GM18907 (cell line): ENCODE data around the gene ATG12.
"Not testable (repeated sequence)": the region's sequence is repeated elsewhere in the genome, so short reads cannot be mapped to it uniquely, and the experiment has no call there.

Experiments
- ATAC-seq: cut with Tn5 transposase; IDR thresholded peaks from one replicate; pipeline ENCODE4 v1.9.1; 2021; ENCODE audit warnings: mild to moderate bottlenecking, moderate library complexity; ENCODE audit not compliant: unreplicated experiment

The ATG12 gene

DNA sequence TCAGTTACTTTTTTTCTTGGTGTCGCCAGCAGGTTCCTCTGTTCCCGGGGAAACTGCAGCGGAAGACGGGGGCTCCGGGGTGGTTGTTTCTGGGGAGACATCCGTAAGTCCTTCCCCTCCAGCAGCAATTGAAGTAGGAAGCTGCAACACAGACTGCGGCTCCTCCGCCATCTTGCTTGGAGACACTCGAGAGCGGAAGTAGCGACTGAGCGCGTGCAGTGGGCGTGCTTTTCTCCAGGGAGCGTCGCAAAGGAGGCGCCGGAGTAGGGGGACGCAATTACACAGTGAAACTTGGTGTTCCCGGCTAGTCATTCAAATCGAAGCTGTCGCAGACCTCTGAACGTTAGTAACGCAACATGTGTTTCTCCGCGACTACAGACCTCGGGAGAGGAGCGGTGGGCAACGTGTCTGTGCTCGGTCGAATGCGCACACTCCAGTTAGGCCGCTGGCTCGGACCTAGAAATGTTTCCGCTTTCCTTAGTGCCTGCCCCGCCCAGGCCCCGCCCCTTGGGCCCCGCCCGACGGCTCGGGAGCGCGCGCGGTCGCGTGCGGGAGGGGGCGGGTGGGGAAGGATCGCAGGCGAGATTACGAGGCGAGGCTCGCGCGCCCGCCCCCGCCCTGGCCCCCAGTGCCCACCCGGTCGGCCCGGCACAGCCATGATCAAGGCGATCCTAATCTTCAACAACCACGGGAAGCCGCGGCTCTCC, at the start of gene ATG12, which contains the start of gene AP3S1:
TSS of gene ATG12 (minus strand) at position 184 of the 707 bp plus-strand sequence. CDS start at position 171, 13 bp downstream.
TSS of gene AP3S1 (plus strand) at position 554 of the 707 bp plus-strand sequence. CDS start at position 657, 103 bp downstream.
- peak; percentile 85 for ATAC-seq

DNA sequence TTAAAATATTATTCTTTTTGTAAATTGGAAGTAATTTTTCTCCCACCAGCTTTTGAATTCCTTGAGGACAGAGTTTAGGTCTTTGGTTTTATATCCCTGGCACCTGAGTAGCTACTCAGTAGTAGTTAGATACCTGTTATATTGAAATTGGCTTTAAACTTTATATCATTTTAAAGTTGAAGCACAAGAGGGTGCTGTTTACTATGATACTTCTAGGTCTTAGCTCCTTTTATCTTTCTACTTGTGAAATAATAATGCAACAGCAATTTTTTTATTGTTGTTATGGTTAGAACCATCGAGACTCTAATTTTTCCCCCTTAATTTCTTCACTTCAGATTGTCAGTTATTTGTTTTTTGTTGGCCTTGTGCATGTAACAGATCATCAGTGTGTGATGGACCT, 46.7 kb upstream of the ATG12 start:
- no peak for ATAC-seq

DNA sequence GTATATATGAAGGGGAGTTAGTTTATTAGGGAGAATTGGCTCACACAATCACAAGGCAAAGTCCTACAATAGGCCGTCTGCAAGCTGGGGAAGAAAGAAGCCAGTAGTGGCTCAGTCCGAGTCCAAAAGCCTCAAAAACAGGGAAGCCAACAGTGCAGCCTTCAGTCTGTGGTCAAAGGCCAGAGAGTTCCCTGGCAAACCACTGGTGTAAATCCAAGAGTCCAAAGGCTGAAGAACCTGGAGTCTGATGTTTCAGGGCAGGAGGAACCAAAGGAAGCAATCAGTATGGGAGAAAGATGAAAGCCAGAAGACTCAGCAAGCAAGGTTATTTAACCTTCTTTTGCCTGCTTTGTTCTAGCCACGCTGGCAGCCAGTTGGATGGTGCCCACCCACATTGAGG, 43.8 kb upstream of the ATG12 start:
- not testable (repeated sequence) for ATAC-seq

DNA sequence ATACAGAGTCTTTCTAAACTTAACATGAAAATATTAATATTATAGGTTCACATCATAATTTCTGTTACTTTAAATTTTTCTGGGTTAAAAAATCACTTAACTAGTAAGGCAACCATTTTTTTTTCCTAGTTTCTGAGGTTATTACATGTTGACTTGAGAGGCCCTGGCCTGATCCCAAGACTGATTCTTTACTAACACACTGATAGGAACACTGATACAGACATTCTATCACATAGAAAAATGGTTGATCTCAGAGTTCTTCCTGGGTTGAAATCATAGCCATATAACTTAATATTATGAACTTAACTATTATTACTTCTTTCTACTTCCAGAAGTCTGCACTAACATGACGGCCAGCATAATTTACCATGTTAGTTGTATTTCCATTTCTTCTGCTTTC, 43.3 kb upstream of the ATG12 start:
- no peak for ATAC-seq

DNA sequence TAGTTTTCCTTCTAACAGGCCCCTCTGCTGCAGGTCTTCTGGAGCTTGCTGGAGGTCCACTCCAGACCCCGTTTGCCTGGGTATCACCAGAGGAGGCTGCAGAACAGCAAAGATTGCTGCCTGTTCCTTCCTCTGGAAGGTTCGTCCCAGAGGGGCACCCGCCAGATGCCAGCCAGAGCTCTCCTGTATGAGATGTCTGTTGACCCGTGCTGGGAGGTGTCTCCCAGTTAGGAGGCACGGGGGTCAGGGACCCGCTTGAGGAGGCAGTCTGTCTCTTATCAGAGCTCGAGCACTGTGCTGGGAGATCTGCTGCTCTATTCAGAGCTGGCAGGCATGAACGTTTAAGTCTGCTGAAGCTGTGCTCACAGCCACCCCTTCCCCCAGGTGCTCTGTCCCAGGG, 41.1 kb upstream of the ATG12 start:
- ATAC-seq, result not testable (repeated sequence)

DNA sequence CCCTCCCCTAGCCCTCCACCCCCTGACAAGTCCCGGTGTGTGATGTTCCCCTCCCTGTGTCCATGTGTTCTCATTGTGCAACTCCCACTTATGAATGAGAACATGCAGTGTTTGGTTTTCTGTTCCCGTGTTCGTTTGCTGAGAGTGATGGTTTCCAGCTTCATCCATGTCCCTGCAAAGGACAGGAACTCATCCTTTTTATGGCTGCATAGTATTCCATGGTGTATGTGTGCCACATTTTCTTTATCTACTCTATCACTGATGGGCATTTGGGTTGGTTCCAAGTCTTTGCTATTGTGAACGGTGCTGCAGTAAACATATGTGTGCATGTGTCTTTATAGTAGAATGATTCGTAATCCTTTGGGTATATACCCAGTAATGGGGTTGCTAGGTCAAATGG, 36.0 kb upstream of the ATG12 start:
- not testable (repeated sequence) for ATAC-seq

DNA sequence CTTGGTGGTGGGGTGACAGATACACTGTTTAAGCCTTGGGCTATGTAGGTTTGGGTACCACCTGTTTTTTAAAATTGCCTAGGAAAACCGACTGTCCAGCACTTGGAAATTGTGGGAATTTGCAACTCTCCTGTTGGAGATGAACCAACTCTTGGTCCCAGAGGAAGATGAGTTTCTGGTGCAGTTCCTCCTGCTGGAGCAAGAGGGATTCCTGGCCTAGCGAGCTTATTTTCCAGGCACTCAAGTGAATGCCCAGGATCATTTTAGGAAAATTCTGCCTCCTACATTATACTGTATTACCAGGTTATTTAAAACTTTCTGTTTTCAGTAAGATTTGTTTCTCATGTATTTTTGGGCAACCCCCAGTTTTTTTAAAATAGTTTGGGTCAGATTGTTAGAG, 34.1 kb upstream of the ATG12 start:
- no peak for ATAC-seq

DNA sequence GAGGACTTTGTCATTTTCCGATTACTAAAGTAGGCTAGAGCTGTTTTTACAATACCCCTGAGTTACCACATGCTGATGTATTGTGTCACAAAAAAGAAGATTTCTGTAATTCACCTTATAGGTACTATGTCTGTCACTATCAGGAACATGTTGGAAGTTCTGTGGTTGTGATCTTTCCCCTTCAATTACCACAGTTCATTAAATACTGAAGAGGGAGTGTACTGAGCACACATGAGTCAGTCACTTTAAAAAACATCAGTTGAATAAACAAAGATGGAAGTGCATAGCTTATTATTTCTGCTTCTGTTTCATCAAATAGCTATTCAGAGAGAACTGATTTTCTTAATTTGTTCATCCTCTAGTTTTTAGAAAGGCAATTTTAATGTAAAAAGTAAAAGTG, 32.0 kb upstream of the ATG12 start:
- no peak for ATAC-seq

DNA sequence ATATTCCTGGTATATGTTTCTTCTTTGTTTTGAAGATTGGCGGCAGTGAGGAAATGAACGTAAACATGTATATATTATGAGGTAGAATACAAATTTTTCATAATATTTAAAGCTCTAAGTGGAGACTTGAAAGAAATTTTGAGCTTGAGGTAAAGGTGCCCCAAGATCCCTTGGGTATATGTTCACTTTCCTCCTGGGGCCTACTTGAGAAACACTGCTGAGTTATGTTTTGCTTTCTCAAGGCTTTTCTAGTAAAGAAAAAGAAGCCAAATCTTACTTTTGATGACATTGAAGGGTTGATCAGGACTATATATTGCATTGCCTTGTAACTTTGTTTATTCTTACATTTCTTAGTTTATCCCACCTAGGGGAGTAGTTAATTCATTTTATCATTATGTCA, 31.1 kb upstream of the ATG12 start:
- no peak for ATAC-seq

DNA sequence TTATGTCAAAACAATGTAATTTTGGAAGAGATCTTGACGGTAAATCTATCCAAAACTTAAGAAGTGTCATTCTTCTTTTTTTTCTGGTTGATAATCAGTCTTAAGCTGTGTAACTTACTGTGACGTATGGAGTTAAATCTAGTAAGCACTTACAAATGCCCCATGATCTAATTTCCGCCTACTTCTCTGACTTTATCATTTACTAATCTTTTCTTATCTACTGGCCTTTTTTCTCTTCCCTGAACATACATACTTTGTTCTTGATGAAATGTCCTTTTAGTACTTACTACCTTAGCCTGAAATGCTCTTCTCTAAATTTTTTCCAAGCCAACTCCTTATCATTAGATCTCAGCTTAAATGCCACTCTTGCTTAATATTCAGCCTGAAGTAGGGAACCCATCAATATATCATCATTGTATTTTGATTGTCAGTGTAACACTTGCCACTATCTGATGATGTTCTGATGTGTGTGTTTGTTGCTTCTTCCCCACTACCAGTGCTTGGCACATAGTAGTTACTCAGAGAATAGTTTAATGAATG, 28.0 kb upstream of the ATG12 start:
- ATAC-seq, result no peak

DNA sequence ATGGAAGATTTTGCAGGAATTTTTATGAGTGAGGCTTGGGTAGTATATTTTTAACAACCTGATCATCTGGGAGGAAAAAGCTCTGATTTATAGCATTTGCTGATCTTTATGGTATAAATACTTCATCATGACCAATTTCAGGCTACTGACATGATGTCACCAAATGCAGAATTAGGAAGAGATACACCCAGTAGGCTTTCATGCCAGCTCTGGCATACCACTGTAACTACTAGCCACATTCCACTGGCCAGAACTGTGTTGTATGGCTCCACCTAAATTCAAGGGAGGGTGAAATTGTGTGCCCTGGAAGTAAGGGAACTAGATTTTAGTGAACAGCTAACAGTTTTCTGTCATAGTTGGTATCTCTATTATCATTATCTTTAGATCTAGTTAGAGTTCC, 18.0 kb upstream of the ATG12 start:
- ATAC-seq, result no peak

DNA sequence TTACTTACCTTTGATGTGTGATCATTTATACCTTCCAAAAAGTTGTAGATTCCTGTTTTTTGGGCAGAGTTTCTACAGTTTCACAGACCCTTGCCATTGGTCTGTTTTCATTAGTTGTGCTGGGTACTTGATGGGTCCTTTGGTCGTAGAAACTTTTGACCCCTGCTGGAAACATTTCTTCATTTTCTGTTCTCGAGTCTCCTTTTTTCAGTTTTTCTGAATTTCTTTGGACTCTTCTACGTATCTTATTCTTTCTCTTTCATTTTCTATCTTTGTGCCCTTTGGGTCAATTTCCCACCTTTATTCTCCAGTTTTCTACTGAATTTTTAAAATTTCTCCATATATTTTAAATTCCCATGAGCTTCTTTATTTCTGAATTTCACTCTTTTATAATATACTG, 17.0 kb upstream of the ATG12 start:
- no peak for ATAC-seq

DNA sequence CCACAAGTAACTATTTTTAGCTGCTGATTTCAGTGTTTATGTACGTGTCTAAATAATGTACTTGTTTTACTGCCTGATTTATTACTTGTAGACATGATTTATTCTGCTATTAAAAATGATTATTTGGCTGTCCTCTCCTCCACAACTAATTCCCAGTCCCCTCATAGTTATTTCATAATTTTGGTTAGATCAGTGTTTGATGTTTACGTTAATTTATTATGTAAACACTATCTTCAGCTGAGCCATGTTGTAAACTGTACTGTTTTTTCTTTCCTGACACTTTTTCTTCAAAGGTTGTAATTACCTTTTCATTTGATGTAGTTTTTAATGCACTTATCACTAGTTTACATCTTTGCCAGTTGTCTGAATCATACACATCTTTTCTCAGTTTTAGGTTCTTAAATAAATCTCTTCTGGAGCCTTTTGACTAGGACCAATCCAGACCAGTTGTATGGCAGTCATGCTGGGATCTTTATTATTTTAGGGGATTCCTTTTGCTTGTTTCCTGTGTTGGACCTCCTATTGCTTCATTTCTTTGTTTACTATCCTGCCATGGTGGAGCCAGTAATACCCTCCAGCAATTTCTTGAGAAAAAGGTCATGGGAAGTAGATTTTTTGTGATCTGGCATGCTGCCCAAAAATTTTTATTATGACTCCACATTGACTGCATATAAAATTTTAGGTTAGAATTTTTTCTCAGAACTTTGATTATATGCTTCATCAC, 16.4 kb upstream of the ATG12 start:
- no peak for ATAC-seq

DNA sequence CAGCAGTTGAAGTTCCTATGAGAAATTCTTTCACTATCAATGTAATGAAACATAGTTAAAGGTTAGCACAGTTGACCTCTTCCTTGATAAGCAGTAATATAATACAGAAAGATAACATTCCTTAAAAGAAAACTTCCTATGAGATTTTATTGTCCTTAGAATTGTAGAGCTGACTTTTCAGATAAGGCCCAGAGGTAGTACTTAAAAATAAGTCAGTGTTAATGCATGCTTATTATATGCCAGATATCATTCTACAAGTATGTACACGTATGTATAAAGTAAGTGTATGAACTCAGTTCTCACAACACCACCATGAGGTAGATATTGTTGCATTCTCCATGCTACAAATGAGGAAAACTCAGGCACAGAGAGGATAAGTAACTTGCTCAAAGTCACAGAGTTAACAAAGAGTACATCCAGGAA, 15.7 kb upstream of the ATG12 start:
- ATAC-seq, result no peak

DNA sequence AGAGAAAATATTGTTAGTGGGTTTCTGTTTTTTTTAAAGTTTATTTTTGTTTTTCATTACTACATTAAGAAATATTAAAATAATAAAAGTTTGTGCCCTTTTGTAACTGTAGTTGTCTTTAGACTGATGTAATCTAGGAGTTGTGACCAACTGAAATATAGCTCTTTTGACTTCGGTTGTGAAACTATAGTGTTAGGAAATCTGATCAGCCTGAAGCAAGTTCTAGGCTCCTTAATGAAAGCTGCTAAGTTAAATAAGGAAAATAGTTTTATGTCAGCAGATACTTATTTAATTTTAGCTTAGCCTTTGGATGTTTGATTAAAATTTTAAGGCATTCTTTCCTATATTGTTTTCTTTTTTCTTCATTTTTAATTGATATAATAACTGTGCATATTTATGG, 14.6 kb upstream of the ATG12 start:
- no peak for ATAC-seq

DNA sequence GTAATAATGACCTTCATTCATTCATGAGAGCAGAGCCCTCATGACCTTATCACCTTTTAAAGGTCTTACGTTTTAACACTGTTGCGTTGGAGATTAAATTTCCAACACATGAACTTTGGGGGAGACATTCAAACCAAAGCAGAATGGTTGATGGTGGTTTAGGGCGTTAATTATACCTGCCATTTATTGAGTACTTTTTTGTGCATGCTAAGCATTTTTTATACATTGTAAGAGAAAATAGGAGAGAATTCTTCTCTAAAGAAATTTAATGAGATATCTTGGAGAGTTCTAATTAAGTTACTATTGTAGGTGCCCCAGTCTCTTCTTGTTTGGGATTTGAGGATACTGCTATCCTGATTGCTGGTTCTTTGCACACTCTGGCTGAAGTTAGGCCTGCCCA, 12.8 kb upstream of the ATG12 start:
- no peak for ATAC-seq

DNA sequence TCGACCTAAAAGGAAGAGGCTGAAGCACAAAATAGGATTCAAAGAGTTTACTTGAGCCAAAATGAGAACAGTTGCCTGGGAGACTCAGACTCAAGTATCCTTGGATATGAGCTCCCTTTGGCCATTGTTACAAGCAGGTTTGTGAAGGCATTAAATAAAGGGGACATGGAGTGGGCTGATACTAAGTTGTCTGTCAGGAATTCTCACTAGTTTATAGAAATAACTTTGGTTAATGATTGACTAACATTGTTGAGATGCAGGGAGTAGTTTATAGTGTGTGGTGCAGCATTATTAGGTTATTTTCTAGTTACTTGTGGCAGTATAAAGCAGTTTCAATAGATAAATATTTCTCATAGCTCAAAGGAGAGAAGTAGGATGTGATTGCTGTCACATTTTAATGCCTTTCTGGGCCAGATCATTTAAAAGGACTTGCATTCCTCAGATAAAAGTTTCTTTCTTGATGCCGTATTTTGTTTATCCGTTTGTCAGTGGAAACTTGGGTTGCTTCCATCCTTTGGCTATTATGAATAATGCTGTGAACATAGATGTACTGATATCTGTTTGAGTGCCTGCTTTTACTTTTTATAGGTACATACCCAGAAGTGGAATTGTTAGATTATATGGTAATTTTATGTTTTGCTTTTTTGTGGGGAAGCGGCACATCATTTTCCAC, 9.5 kb upstream of the ATG12 start:
- no peak for ATAC-seq

DNA sequence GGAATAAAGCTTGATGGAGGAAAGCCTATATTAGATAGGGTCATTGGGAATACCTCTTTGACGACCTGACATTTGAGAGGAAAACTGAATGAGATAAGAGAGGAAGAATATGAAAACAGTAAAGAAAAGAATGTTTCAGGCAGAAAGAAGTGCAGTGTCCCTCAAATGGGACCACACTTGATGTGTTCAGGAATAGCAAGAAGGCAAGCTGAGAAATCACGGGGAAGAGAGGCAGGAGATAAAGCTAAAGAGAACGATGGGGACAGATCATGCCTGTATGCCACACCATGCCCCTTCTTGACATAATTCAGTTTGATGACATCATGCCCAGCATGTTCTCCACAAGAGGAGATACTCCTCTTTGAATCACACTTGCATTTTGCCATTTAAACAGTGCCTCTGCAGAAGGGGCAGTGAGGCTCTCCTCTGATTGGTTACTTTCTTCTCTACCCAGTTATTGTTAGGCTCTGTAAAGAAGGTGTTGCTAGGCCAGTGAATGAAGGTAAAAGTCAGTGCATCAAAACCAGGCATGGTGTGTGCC, 8.0 kb upstream of the ATG12 start:
- ATAC-seq, result no peak

DNA sequence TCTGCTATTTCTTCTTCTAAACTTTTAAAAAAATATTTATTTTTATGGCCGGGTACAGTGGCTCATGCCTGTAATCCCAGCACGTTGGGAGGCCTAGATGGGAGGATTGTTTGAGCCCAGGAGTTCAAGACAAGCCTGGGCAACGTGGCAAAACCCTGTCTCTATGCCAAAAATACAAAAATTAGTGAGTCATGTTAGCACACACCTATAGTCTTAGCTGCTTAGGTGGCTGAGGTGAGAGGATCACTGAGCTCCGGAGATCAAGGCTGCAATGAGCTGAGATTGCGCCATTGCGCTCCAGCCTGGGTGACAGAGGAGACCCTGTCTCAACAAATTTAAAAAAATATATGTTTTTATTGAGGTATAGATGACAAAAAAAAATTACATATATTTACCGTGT, 5.9 kb upstream of the ATG12 start:
- ATAC-seq, result no peak

DNA sequence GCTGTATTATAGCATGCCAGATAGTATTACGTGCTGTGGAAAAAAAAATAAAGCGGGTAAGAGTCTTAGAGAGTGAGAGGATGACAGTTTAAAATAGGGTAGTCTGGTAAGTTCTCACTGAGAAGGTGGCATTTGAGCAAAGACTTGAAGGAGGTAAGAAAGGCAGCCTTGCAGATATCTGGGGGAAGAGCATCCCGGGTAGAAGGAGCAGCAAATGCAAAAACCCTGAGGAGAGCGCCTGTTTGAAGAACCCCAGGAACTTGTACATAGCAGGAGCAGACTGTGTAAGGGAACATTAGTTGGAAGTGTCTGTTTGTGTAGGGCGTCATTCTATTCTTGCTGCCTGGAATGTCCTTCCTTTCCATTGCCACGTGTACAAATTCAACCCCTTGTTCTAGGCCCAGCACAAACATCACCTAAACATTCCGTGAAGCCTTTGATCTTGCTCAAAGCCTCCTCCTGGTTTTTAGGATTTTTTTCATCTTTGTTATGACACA, 3.0 kb upstream of the ATG12 start:
- ATAC-seq, result no peak

DNA sequence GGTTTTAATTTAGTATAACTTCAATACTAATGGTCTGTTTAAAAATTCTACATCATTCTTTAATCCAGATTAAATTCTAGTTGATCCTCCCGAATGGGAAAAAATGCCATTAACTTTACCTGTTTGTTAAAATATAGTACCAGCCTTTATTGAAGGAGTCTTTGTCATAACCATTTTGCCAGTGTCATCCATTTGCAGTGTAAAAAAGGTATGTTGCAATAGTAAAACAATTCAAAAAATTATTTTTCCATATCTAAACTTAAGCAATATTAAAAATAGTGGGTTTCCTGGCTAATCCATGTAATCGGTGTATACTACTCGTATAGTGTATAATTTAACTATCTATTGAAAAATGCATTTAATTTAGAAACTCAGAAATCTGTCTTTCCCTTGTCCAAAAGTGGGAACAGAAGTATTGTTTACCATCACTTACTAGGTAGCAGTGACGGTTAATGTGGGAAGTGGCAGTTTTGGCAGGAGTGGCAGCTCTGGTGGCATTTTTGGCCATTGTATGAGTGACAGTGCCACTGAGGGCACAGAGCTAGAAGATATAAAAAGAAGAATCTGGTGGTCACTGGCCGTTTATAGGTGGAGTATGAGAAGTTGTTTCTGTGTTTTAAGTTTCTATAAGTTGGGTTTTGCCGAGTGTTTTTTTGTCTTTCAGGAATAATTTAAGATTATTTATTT, 2.2 kb upstream of the ATG12 start:
- no peak for ATAC-seq
